MM.1S (cell line): ENCODE measurements around the gene KCNK7.

ENCODE experiments used
- CTCF ChIP-seq: fragments of 300-600 bp; sonication (generic); IDR thresholded peaks from 2 replicates; pipeline ENCODE4 v1.5.1; 2016; ENCODE audit warnings: antibody characterized with exemption, low read length, mixed read lengths
- EZH2 ChIP-seq: fragments of 300-600 bp; sonication (generic); optimal IDR thresholded peaks from 2 replicates; pipeline ENCODE3; 2017; ENCODE audit warnings: low read depth, mild to moderate bottlenecking, antibody characterized with exemption, low read length, mixed read lengths
- EZH2phosphoT487 ChIP-seq: fragments of 300-600 bp; sonication (generic); IDR thresholded peaks from 2 replicates; pipeline ENCODE4 v1.6.1; 2018; ENCODE audit warnings: antibody characterized with exemption, low read length

GRCh38 chr11:65559951-65560537, 35.6 kb downstream of the KCNK7 start:
- TF ChIP-seq EZH2 (no peak), CTCF (no peak), EZH2phosphoT487 (no peak)
